IMR-90 (cell line): Measurements from ENCODE around the gene SPEM1. TPM values are rescaled to one million over a fixed set of nuclear protein-coding genes. Genes with fewer than 3 reads are reported as not detected.

Experiments used
- ATAC-seq: fragments of 200-7000 bp; cut with Tn5 transposase; 2 replicates; pipeline ENCODE4 v1.9.1; 2020; ENCODE audit warnings: low read depth, mild to moderate bottlenecking, moderate library complexity
- BruUV-seq: library from RNA; stranded (reverse); fragments of 400-500 nt; replicated peaks from 2 replicates; lab custom pipeline; 2021; lab: Mats Ljungman, UMichigan
- CTCF ChIA-PET: fragments of 300-600 bp; formaldehyde crosslinking; extraction: SDS; loops from one replicate; lab custom pipeline; 2021; ENCODE audit warnings: antibody characterized with exemption; lab: Yijun Ruan, JAX
- POLR2A ChIA-PET: fragments of 300-600 bp; sonication (Branson Sonifier 250); formaldehyde crosslinking; loops from one replicate; lab custom pipeline; 2022; ENCODE audit warnings: antibody characterized with exemption; ENCODE audit not compliant: unreplicated experiment; lab: Charles Lee
- DNase-seq: peaks from one replicate; pipeline ENCODE4 v3.0.0; 2013
- H2AFZ ChIP-seq: replicated peaks from 2 replicates; pipeline ENCODE3; 2013; ENCODE audit warnings: low read length, mild to moderate bottlenecking; ENCODE audit not compliant: poor library complexity
- H2AK5ac ChIP-seq: 2 replicates; pipeline ENCODE4 v1.6.1; 2013; ENCODE audit warnings: low read depth, low read length, inconsistent platforms
- H2AK9ac ChIP-seq: replicated peaks from 2 replicates; pipeline ENCODE3; 2013; ENCODE audit warnings: mild to moderate bottlenecking, low read depth, low read length, moderate library complexity; ENCODE audit not compliant: poor library complexity
- H2BK120ac ChIP-seq: 2 replicates; pipeline ENCODE4 v1.6.1; 2013; ENCODE audit warnings: low read depth, low read length, inconsistent platforms
- H2BK15ac ChIP-seq: 3 replicates; pipeline ENCODE4 v1.6.1; 2013; ENCODE audit warnings: low read depth, low read length, inconsistent platforms
- H2BK20ac ChIP-seq: 2 replicates; pipeline ENCODE4 v1.6.1; 2013; ENCODE audit warnings: low read depth, mild to moderate bottlenecking, inconsistent platforms, low read length, moderate library complexity
- H2BK5ac ChIP-seq: 2 replicates; pipeline ENCODE4 v1.6.1; 2013; ENCODE audit warnings: mild to moderate bottlenecking, low read depth, low read length, inconsistent platforms; ENCODE audit not compliant: poor library complexity, severe bottlenecking
- H3K14ac ChIP-seq: replicated peaks from 2 replicates; pipeline ENCODE4 v1.6.1; 2013; ENCODE audit warnings: low read depth, low read length, inconsistent platforms
- H3K18ac ChIP-seq: 2 replicates; pipeline ENCODE4 v1.6.1; 2013; ENCODE audit warnings: low read depth, low read length, control low read depth
- H3K23ac ChIP-seq: 2 replicates; pipeline ENCODE4 v1.6.1; 2013; ENCODE audit warnings: low read depth, low read length, inconsistent platforms
- H3K27ac ChIP-seq: 2 replicates; pipeline ENCODE4 v1.5.1; 2013; ENCODE audit warnings: mild to moderate bottlenecking, control low read depth, low read length; ENCODE audit not compliant: insufficient read depth
- H3K27me3 ChIP-seq: 2 replicates; pipeline ENCODE4 v1.6.1; 2013; ENCODE audit warnings: low read length; ENCODE audit not compliant: control insufficient read depth, insufficient read depth
- H3K36me3 ChIP-seq: 2 replicates; pipeline ENCODE4 v1.6.1; 2013; ENCODE audit warnings: low read length, mixed read lengths; ENCODE audit not compliant: control insufficient read depth, insufficient read depth
- H3K4ac ChIP-seq: 2 replicates; pipeline ENCODE4 v1.6.1; 2013; ENCODE audit warnings: low read depth, low read length, inconsistent platforms
- H3K4me1 ChIP-seq: 2 replicates; pipeline ENCODE4 v1.6.1; 2013; ENCODE audit warnings: low read length, mixed read lengths; ENCODE audit not compliant: control insufficient read depth, insufficient read depth
- H3K4me2 ChIP-seq: 2 replicates; pipeline ENCODE4 v1.6.1; 2013; ENCODE audit warnings: low read depth, mild to moderate bottlenecking, control low read depth, low read length, moderate library complexity
- H3K4me3 ChIP-seq: 2 replicates; pipeline ENCODE4 v1.5.1; 2013; ENCODE audit warnings: low read depth, mild to moderate bottlenecking, control low read depth, low read length, moderate library complexity; ENCODE audit not compliant: insufficient read depth
- H3K56ac ChIP-seq: 2 replicates; pipeline ENCODE4 v1.6.1; 2013; ENCODE audit warnings: low read length, inconsistent platforms; ENCODE audit not compliant: insufficient read depth; ENCODE audit errors: extremely low read depth
- H3K79me1 ChIP-seq, 2 experiments: 2 replicates each; pipeline ENCODE4 v1.6.1; 2013; ENCODE audit warnings: low read length in 2 of 2, inconsistent platforms in 1 of 2, low read depth in 1 of 2
- H3K9ac ChIP-seq: 2 replicates; pipeline ENCODE4 v1.6.1; 2013; ENCODE audit warnings: low read depth, low read length, control low read depth
- H3K9me1 ChIP-seq: 2 replicates; pipeline ENCODE4 v1.6.1; 2013; ENCODE audit warnings: low read length, inconsistent platforms; ENCODE audit not compliant: insufficient read depth
- H3K9me3 ChIP-seq: 2 replicates; pipeline ENCODE4 v1.6.1; 2013; ENCODE audit warnings: low read length; ENCODE audit not compliant: control insufficient read depth, insufficient read depth
- H4K20me1 ChIP-seq: 2 replicates; pipeline ENCODE4 v1.6.1; 2013; ENCODE audit warnings: low read length, inconsistent platforms; ENCODE audit not compliant: insufficient read depth
- H4K5ac ChIP-seq: 2 replicates; pipeline ENCODE4 v1.6.1; 2013; ENCODE audit warnings: mild to moderate bottlenecking, low read depth, low read length, control low read depth
- H4K8ac ChIP-seq, 2 experiments: 2 replicates each; pipeline ENCODE4 v1.6.1; 2013; ENCODE audit warnings: low read depth in 2 of 2, low read length in 2 of 2, control low read depth in 1 of 2, inconsistent platforms in 1 of 2
- H4K91ac ChIP-seq: 2 replicates; pipeline ENCODE4 v1.6.1; 2013; ENCODE audit warnings: low read depth, low read length, inconsistent platforms; ENCODE audit not compliant: insufficient read depth
- FOS ChIP-seq: fragments of 150-350 bp; IDR thresholded peaks from 2 replicates; pipeline ENCODE4 v1.6.1; 2016; ENCODE audit warnings: low read depth, low read length
- WGBS, 2 experiments: methylation state at CpG; one replicate each; pipeline versions ENCODE4 v1.1.5 to v1.1.7; 2013; ENCODE audit warnings: missing lambda C conversion rate in 2 of 2; ENCODE audit not compliant: insufficient read length in 1 of 2; ENCODE audit errors: extremely low coverage in 2 of 2; 5-methylcytosine and 5-hydroxymethylcytosine counted together
- dilution Hi-C: fragments of 300-500 bp; cut with HindIII; formaldehyde crosslinking; loops from one replicate; pipeline ENCODE4 v1.14.3; 2018; ENCODE audit warnings: low sequenced_read_pairs; ENCODE audit not compliant: unreplicated experiment
- in situ Hi-C: fragments of 300-500 bp; cut with MboI; formaldehyde crosslinking; loops from 3 replicates; pipeline ENCODE4 v1.14.3; 2019; ENCODE audit warnings: low sequenced_read_pairs, inconsistent platforms, mixed read lengths
- intact Hi-C: fragments of 100-400 bp; cut with micrococcal nuclease; formaldehyde crosslinking; loops from 2 replicates; pipeline ENCODE4 v1.10.0; 2022
- polyA plus RNA-seq, 3 experiments: library from polyadenylated mRNA; depleted of rRNA; stranded (reverse); fragments of >200 nt; gene quantifications; 2 replicates each; pipeline ENCODE4 v1.2.3, GENCODE V29; 2012; ENCODE audit warnings: low replicate concordance in 1 of 3
- total RNA-seq: library from RNA; depleted of rRNA; stranded (reverse); fragments of >200 nt; gene quantifications from 2 replicates; pipeline ENCODE4 v1.2.3, GENCODE V29; 2012

SPEM1 gene
- total and polyA plus RNA-seq, 2 of the 4 experiments (the other 2 are of a cell fraction), result not detected

- H3K4me1 ChIP-seq, result peaks cover 6% of the 10 kb centered on the region; the same call in 1 of the 2 replicates
- CTCF ChIA-PET, result no interaction called here
- no peaks in the 10 kb centered on the region for H3K27me3 ChIP-seq
- intact Hi-C loops (no loop called here), in situ Hi-C loops (no loop called here), dilution Hi-C loops (no loop called here)
- H2BK15ac ChIP-seq, result no peak overlapping the region
- H3K4me2 ChIP-seq, result no peak overlapping the region
- no peak overlapping the region for H3K4ac ChIP-seq
- H4K8ac ChIP-seq, result no peak overlapping the region
- peaks cover 44% of the 10 kb centered on the region for H3K36me3 ChIP-seq
- H2AFZ ChIP-seq, result no peak overlapping the region
- no peak overlapping the region for H3K23ac ChIP-seq
- H2BK20ac ChIP-seq, result no peak overlapping the region
- no peaks in the 10 kb centered on the region for H3K9me3 ChIP-seq
- peaks cover 14% of the 10 kb centered on the region for H3K9me1 ChIP-seq
- no peak overlapping the region for H3K9ac ChIP-seq
- ATAC-seq (no peak), DNase-seq (no peak)
- H3K79me1 ChIP-seq, result peaks cover 16 to 59% of the 10 kb centered on the region in 2 experiments; a peak in 3 of 4 replicates
- POLR2A ChIA-PET, result no interaction called here
- no peak overlapping the region for H3K14ac ChIP-seq
- H3K27ac ChIP-seq, result no peak overlapping the region
- no peak overlapping the region for H4K5ac ChIP-seq
- H4K91ac ChIP-seq, result no peak overlapping the region
- H3K56ac ChIP-seq, result no peak overlapping the region
- no peak overlapping the region for H3K18ac ChIP-seq
- peaks cover 38% of the 10 kb centered on the region for H4K20me1 ChIP-seq
- no peak overlapping the region for H2AK9ac ChIP-seq
- H3K4me3 ChIP-seq, result no peak overlapping the region
- 80% methylated on average over 2 of the region's 44 CpGs; no CpG with 5 or more reads in 1 of the 2 experiments for WGBS, 2 experiments
- H2AK5ac ChIP-seq, result no peak overlapping the region
- BruUV-seq, result no TSS peak
- no peak overlapping the region for H2BK5ac ChIP-seq
- H2BK120ac ChIP-seq, result no peak overlapping the region
- no peak for TF ChIP-seq FOS
Measured at GRCh38 chr17:7462474-7463371, 42.6 kb downstream of the SPEM1 start.
